ENCODE results near the gene PRPS1L1. TPM values are rescaled to one million over a fixed set of nuclear protein-coding genes. Genes with fewer than 3 reads are reported as not detected.

Gene PRPS1L1
- polyA plus RNA-seq, 1 experiment = not detected

DNA sequence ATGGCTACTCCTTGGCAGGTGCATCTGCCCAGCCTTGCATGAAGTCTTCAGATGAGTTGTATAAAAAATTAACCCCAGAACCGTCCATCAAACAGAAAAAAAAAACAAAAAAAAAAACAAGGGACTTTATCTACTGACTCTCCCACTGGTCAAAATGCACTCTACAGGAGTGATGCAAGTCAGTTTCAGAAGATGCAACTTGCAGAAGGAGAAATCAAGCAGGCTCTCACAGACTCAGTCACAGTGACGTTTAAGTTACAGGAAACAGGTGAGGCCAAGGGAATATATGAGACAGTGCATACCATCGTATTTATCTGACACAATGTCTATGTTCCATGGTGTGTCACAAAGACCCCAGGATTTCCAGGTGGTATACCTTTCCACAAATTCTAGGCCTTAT, 17.5 kb upstream of the PRPS1L1 start:
- Histone ChIP-seq H3K4me3 (ENCODE audit: low read depth, low read length) (no peak overlapping the region), H3K36me3 (ENCODE audit: control insufficient read depth, insufficient read depth, low read length) (no peaks in the 10 kb centered on the region), H3K27me3 (ENCODE audit: control insufficient read depth, insufficient read depth, low read length) (no peaks in the 10 kb centered on the region)
- ChIA-PET CTCF (no interaction called here), POLR2A (no interaction called here)
- no peak for DNase-seq (ENCODE audit: low read depth)
- TF ChIP-seq, protein P1, sequence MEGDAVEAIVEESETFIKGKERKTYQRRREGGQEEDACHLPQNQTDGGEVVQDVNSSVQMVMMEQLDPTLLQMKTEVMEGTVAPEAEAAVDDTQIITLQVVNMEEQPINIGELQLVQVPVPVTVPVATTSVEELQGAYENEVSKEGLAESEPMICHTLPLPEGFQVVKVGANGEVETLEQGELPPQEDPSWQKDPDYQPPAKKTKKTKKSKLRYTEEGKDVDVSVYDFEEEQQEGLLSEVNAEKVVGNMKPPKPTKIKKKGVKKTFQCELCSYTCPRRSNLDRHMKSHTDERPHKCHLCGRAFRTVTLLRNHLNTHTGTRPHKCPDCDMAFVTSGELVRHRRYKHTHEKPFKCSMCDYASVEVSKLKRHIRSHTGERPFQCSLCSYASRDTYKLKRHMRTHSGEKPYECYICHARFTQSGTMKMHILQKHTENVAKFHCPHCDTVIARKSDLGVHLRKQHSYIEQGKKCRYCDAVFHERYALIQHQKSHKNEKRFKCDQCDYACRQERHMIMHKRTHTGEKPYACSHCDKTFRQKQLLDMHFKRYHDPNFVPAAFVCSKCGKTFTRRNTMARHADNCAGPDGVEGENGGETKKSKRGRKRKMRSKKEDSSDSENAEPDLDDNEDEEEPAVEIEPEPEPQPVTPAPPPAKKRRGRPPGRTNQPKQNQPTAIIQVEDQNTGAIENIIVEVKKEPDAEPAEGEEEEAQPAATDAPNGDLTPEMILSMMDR (IDR thresholded peaks at IDR 0.05; ENCODE audit: insufficient read depth, low read depth, low read length) = no peak

DNA sequence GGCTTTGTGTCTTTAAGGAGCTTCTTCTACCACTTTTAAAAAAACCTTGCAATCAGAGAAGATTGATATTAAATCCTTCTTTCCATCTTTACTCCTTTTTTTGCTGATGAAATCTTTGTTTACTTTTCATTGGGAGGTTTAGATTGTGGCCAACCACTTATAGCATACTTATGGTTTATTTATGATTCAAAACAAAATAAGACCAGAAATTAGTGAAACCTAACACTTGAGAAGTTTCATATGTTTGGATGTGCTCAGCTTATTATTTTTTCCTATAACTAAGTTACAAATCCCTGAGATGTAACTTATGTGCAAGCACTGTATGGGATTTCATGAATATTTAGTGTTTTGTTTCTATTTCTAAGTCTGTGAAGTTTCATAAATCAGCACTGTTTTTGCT, 13.5 kb upstream of the PRPS1L1 start:
- Histone ChIP-seq H3K4me3 (ENCODE audit: low read depth, low read length) (no peak overlapping the region), H3K27me3 (ENCODE audit: control insufficient read depth, insufficient read depth, low read length) (no peaks in the 10 kb centered on the region), H3K36me3 (ENCODE audit: control insufficient read depth, insufficient read depth, low read length) (no peaks in the 10 kb centered on the region)
- TF ChIP-seq, protein P1 (IDR thresholded peaks at IDR 0.05; ENCODE audit: insufficient read depth, low read depth, low read length) = no peak
- ChIA-PET POLR2A (no interaction called here), CTCF (no interaction called here)
- no peak for DNase-seq (ENCODE audit: low read depth)

DNA sequence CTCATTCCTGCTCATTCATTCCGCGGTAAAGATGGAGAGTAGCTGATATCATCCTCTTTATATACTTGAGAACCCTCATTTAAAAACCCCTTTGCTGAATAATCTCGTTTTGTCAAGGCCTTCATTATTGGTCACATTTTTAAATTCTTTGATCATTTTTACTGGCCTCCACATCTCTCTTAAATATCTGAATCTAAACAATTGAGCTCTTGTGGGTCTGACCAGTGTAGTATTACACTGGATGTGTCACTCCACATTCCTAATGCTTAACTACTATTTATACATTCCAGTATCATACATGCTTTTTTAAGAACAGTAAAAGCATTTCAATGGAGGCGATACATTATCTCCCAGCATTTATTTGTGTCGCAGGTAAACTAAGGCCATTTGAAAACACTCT, 12.6 kb upstream of the PRPS1L1 start:
- TF ChIP-seq, protein P1 (IDR thresholded peaks at IDR 0.05; ENCODE audit: insufficient read depth, low read depth, low read length) = no peak
- CTCF ChIA-PET = no interaction called here
- Histone ChIP-seq H3K36me3 (ENCODE audit: control insufficient read depth, insufficient read depth, low read length) (no peaks in the 10 kb centered on the region), H3K27me3 (ENCODE audit: control insufficient read depth, insufficient read depth, low read length) (no peaks in the 10 kb centered on the region), H3K4me3 (ENCODE audit: low read depth, low read length) (no peak overlapping the region)
- POLR2A ChIA-PET = no interaction called here
- DNase-seq (ENCODE audit: low read depth) = peak; percentile 12

DNA sequence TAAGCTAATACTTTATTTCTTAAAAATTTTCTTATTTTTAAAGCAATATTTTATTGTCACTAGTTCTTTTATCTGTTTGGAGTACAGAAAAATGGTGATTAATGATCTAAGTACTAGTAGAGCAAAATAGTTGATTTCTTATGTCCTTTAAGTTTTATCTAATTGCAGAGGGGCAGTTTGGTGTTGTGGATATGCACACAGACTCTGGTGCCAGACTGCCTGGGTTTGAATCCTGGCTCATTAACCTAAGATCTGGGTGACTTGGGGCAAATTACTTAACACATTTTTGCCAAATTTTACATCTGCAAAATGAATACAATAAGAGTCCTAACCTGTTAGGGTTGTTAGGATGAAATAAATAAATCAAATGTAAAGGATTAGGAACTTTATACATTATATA, 10.7 kb upstream of the PRPS1L1 start:
- Histone ChIP-seq H3K4me3 (ENCODE audit: low read depth, low read length) (no peak overlapping the region), H3K27me3 (ENCODE audit: control insufficient read depth, insufficient read depth, low read length) (no peaks in the 10 kb centered on the region), H3K36me3 (ENCODE audit: control insufficient read depth, insufficient read depth, low read length) (no peaks in the 10 kb centered on the region)
- TF ChIP-seq, protein P1 (IDR thresholded peaks at IDR 0.05; ENCODE audit: insufficient read depth, low read depth, low read length) = no peak
- POLR2A ChIA-PET = no interaction called here
- DNase-seq (ENCODE audit: low read depth) = no peak
- CTCF ChIA-PET = interaction anchor here (1.3 kb wide), 1 partner anchor 11 kb away, joined by 3 read pairs; no protein-coding TSS in a partner anchor

DNA sequence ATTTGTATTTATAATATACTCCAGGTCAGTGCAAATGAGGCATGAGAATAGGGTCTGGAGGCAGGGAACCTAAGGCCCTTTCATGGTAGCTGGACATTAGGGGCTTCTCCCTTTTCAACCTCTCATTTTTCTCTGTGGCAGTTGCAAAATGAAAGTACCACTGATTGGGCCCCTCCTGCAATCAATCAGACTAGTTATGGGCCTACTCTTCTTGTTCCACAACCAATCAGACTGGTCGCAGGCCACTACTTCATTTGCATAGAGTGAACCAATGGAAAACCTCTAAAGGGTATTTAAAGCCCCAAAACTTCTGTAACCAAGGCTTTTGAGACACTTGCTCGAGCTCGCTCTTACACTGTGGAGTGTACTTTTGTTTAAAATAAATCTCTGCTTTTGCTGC, 10.0 kb upstream of the PRPS1L1 start:
- TF ChIP-seq, protein P1 (IDR thresholded peaks at IDR 0.05; ENCODE audit: insufficient read depth, low read depth, low read length) = no peak
- POLR2A ChIA-PET = no interaction called here
- CTCF ChIA-PET = interaction anchor here (1.3 kb wide), 1 partner anchor 11 kb away, joined by 3 read pairs; no protein-coding TSS in a partner anchor

More for the DNA sequence above, 10.0 kb upstream of the PRPS1L1 start:
- no peaks in the 10 kb centered on the region for H3K27me3 ChIP-seq (ENCODE audit: control insufficient read depth, insufficient read depth, low read length)
- no peak for DNase-seq (ENCODE audit: low read depth)
- H3K4me3 ChIP-seq (ENCODE audit: low read depth, low read length) = no peak overlapping the region
- no peaks in the 10 kb centered on the region for H3K36me3 ChIP-seq (ENCODE audit: control insufficient read depth, insufficient read depth, low read length)

Measured in BJ (cell line).